ENCODE measurements around the gene SLMAP.

DNA sequence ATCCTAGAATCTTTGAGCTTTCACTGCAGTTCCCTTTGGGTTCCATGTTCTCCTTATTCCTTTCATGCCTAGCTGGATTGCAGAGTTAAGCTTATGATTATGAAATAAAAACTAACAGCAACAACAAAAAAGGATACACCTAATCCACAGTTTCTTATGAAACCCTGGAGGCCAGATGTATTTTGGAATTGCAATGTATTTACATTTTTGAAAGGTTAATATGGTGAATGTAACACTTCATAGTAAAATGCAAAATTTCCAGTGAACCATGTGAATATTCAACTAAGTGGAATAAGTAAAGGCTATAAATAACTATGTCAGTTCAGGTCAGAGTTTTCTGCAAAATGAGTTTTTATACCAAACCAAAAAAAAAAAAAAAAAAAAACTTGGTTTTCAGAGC is 186.3 kb downstream of the SLMAP start:
- no peak for TF ChIP-seq CTCF (IDR thresholded peaks at IDR 0.05)
- TF ChIP-seq EZH2 (IDR thresholded peaks at IDR 0.05; ENCODE audit: borderline replicate concordance, insufficient read depth, low read depth, low read length, poor library complexity, severe bottlenecking): no peak

All from B cell (primary cell).